Measurements from ENCODE around the gene ENDOV.

GRCh38 chr17:80455784-80456183 lies 40.8 kb downstream of the ENDOV start:
- TF ChIP-seq CTCF (IDR thresholded peaks at IDR 0.05; ENCODE audit: low read depth, low read length) (no peak), EZH2phosphoT487 (IDR thresholded peaks at IDR 0.05; ENCODE audit: low read depth) (no peak)

Data from OCI-LY3 (cell line).